ENCODE measurements around the gene CRIM1. TPM values are rescaled to one million over a fixed set of nuclear protein-coding genes. Genes with fewer than 3 reads are reported as not detected.

Gene CRIM1
- total RNA-seq, 1 donor from 2014 or later = 273 TPM

DNA sequence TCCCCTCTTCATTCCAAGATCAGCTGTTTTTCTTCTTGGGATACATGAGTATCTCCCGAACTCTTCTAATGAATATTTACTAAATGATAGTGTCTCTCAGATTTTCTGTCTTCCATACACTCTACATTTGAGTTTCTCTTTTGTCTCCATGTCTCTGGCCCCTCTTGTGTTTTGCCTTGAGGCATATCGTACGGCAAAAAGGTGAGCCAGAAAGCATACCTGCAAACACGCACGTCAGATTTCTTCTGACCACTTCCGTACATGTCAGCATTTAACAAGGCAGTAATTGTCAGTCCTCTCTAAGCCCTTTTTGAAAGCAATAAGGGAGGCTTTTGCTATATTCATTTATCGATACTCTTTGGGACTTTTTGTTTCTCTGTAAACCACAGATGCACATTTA lies 160.0 kb downstream of the CRIM1 start:
- no peak overlapping the region for H3K4me3 ChIP-seq
- peaks cover 60 to 92% of the 10 kb centered on the region in 2 donors for H3K36me3 ChIP-seq
- no peaks in the 10 kb centered on the region for H3K27me3 ChIP-seq
- TF ChIP-seq, protein P1, sequence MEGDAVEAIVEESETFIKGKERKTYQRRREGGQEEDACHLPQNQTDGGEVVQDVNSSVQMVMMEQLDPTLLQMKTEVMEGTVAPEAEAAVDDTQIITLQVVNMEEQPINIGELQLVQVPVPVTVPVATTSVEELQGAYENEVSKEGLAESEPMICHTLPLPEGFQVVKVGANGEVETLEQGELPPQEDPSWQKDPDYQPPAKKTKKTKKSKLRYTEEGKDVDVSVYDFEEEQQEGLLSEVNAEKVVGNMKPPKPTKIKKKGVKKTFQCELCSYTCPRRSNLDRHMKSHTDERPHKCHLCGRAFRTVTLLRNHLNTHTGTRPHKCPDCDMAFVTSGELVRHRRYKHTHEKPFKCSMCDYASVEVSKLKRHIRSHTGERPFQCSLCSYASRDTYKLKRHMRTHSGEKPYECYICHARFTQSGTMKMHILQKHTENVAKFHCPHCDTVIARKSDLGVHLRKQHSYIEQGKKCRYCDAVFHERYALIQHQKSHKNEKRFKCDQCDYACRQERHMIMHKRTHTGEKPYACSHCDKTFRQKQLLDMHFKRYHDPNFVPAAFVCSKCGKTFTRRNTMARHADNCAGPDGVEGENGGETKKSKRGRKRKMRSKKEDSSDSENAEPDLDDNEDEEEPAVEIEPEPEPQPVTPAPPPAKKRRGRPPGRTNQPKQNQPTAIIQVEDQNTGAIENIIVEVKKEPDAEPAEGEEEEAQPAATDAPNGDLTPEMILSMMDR (IDR thresholded peaks at IDR 0.05) = no peak
- no peak for DNase-seq (ENCODE audit: low spot score in 2 of 2)
- H3K4me1 ChIP-seq = peaks cover 0 to 4% of the 10 kb centered on the region in 2 donors
- no peaks in the 10 kb centered on the region for H3K9me3 ChIP-seq
- intact Hi-C loops (cut with DNase I) = no loop called here
- H3K27ac ChIP-seq = no peak overlapping the region

DNA sequence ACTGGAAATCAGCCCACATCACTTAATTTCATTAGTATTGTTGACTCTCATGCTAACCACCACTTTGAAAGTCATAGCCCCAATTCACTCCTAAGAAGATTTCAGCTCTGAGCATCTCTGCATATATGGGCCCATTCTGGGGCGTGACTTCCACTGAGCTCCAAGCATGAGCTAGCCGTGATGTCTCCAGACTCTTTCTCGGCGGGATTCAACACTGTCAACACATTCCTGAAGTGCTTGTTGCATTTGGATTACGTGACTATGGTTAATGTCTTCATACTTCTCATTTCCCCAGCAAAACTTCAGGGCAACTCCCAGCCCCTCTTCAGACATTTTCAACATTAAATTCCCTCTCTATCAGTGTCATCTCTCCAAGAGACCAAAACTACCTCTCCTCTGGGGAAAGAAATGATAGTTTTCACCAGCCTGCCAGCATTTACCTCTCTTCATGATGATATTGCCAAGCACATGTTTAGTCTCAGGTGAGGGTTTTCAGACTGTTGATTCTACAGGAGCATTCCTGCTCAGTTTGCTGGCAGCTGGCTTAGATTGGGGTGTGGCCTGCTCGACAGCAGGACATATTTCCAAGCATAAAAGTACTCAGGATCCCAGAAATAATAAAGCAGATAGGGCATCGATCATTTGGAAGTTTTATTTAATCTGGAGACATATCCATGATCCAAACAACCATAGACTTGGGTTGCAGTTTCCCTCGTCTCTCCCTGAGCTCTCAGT lies 160.7 kb downstream of the CRIM1 start:
- no peaks in the 10 kb centered on the region for H3K9me3 ChIP-seq
- no peak overlapping the region for H3K4me3 ChIP-seq
- H3K27me3 ChIP-seq = no peaks in the 10 kb centered on the region
- TF ChIP-seq, protein P1 (IDR thresholded peaks at IDR 0.05) = no peak
- peaks cover 64 to 96% of the 10 kb centered on the region in 2 donors for H3K36me3 ChIP-seq
- no peaks in the 10 kb centered on the region for H3K4me1 ChIP-seq
- intact Hi-C loops (cut with DNase I) = no loop called here
- peak overlapping the region; percentile 14 to 23 for H3K27ac ChIP-seq
- no peak for DNase-seq (ENCODE audit: low spot score in 2 of 2)

DNA sequence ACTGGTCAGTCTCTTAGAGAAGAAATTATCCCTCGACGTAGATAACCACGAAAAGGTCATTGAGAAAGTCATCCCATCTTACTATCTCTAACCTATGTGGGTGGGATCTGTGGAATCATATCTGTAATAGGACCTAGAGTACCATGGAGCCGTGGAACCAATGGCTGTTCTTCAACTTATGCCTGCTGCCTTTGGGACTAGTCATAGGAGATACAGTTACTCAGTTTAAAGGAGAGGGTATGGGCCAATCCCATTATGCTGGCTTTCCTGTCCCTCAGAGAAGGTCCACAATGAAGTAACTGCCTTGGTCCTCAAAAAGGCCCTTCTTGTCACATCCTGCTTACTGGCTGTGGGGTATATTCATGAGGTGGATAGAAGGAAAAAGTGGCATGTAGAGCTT lies 164.9 kb downstream of the CRIM1 start:
- TF ChIP-seq, protein P1 (IDR thresholded peaks at IDR 0.05) = no peak
- Histone ChIP-seq H3K27me3 (no peaks in the 10 kb centered on the region), H3K36me3 (peaks cover 55 to 88% of the 10 kb centered on the region in 2 donors), H3K4me1 (peaks cover 0 to 4% of the 10 kb centered on the region in 2 donors), H3K9me3 (no peaks in the 10 kb centered on the region), H3K27ac (no peak overlapping the region), H3K4me3 (no peak overlapping the region)
- intact Hi-C loops (cut with DNase I) = no loop called here
- DNase-seq (ENCODE audit: low spot score in 2 of 2) = no peak

DNA sequence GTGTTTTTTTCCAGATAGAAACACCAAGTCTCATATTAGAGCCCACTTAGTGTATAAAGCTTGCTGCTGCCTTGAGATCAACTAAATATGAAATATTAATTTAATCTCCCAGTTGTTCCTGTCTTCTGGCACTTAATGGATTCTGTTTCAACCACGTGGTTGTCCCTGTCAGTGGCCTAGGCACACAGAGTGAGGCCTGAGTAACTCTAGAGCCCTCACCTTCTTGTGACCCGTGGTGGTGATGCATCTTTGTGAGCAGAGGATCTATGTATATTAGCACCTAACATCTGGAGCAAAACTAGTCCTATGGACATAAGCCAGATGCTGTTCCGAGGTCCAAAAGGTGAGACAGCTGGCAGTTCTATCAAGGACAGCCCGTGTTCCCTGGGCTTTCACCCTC lies 167.6 kb downstream of the CRIM1 start:
- DNase-seq (ENCODE audit: low spot score in 2 of 2) = no peak
- Histone ChIP-seq H3K4me3 (no peak overlapping the region), H3K27ac (no peak overlapping the region), H3K4me1 (peaks cover 0 to 6% of the 10 kb centered on the region in 2 donors), H3K36me3 (peaks cover 39 to 75% of the 10 kb centered on the region in 2 donors), H3K9me3 (no peaks in the 10 kb centered on the region), H3K27me3 (no peaks in the 10 kb centered on the region)
- TF ChIP-seq, protein P1 (IDR thresholded peaks at IDR 0.05) = no peak
- intact Hi-C loops (cut with DNase I) = no loop called here

DNA sequence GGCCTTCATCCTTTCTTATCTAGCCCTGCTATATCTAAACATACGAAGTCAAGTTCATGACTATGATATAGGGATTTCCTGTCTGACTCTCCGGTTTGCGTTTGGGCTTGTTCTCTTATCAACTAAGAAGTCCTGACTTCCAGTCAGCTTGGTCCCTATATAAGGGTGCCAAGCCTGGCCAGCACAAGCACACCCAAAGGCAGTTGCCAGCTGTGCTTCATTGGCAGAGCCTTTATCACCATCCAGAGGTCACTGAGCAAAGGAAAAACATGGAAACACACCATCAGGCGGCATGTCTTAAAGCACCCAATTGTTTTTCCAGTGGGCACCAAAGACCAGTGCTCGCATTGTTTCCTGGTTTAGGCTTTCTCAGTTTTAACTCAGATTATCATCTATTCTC lies 169.7 kb downstream of the CRIM1 start:
- intact Hi-C loops (cut with DNase I) = no loop called here
- TF ChIP-seq, protein P1 (IDR thresholded peaks at IDR 0.05) = no peak
- peaks cover 29 to 54% of the 10 kb centered on the region in 2 donors for H3K36me3 ChIP-seq

More for the DNA sequence above, 169.7 kb downstream of the CRIM1 start:
- DNase-seq (ENCODE audit: low spot score in 2 of 2) = no peak
- Histone ChIP-seq H3K4me1 (peaks cover 0 to 15% of the 10 kb centered on the region in 2 donors), H3K27me3 (no peaks in the 10 kb centered on the region), H3K9me3 (no peaks in the 10 kb centered on the region), H3K27ac (peak overlapping the region; percentile 17 to 65), H3K4me3 (no peak overlapping the region)

All from ascending aorta (tissue), 2 donors.